ENCODE data around the gene SDHAF4. TPM values are rescaled to one million over a fixed set of nuclear protein-coding genes. Genes with fewer than 3 reads are reported as not detected.

The SDHAF4 gene
- total and polyA plus RNA-seq, 10 of the 15 experiments (the other 5 are each of a cell fraction or from before 2014, with no cell fraction given) = 8.4 to 20.4 (median 15.6) TPM

DNA sequence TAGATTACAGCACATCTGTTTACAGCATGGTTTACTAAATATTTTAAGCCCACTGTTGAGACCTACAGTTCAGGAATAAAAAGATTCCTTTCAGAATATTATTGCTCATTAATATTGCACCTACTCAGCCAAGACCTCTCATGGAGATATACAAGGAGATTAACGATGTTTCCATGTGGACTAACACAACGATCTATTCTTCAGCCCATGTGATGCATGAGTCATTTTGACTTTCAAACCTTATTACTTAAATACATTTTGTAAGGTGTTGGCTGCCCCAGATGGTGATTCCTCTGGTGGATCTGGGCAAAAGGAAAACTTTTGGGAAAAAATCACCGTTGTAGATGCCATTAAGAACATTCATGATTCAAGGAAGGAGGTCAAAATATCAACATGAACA lies 48.0 kb upstream of the SDHAF4 start (continued):
- TF ChIP-seq, protein P1, sequence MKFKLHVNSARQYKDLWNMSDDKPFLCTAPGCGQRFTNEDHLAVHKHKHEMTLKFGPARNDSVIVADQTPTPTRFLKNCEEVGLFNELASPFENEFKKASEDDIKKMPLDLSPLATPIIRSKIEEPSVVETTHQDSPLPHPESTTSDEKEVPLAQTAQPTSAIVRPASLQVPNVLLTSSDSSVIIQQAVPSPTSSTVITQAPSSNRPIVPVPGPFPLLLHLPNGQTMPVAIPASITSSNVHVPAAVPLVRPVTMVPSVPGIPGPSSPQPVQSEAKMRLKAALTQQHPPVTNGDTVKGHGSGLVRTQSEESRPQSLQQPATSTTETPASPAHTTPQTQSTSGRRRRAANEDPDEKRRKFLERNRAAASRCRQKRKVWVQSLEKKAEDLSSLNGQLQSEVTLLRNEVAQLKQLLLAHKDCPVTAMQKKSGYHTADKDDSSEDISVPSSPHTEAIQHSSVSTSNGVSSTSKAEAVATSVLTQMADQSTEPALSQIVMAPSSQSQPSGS (IDR thresholded peaks at IDR 0.05; ENCODE audit: low read length) = no peak
- TF ChIP-seq CHD2 (IDR thresholded peaks at IDR 0.05; ENCODE audit: borderline replicate concordance, low read depth, low read length) = no peak
- TF ChIP-seq FOS (IDR thresholded peaks at IDR 0.05; ENCODE audit: borderline replicate concordance, extremely low read depth, insufficient read length) = no peak

DNA sequence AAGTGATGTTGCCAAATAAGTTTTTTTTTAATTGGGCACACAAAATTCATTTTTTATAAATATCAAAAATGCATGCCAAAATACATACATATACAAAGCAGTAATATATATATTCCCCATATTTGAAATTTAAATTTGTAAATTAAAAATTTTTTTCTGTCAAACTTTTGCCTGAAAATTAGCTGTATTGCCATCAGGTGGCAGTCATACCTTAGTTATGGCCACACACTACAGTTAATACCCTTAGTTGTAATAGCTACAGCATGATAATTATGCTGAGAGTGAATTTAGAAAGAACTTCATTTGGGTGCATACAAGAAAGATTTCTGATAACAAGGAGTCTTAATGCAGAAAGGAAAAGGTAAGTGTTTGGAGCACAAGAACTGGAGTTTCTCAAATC lies 46.2 kb upstream of the SDHAF4 start:
- TF ChIP-seq RAD21 (IDR thresholded peaks at IDR 0.05; ENCODE audit: insufficient read depth, low read depth, low read length) (peak; percentile 85), CHD1 (IDR thresholded peaks at IDR 0.05; ENCODE audit: low read depth, low read length) (no peak), SMC3 (IDR thresholded peaks at IDR 0.05; ENCODE audit: borderline replicate concordance, low read length) (peak; percentile 57), SIN3A (IDR thresholded peaks at IDR 0.05; ENCODE audit: low read depth, low read length) (no peak)
- TF ChIP-seq, protein P2, sequence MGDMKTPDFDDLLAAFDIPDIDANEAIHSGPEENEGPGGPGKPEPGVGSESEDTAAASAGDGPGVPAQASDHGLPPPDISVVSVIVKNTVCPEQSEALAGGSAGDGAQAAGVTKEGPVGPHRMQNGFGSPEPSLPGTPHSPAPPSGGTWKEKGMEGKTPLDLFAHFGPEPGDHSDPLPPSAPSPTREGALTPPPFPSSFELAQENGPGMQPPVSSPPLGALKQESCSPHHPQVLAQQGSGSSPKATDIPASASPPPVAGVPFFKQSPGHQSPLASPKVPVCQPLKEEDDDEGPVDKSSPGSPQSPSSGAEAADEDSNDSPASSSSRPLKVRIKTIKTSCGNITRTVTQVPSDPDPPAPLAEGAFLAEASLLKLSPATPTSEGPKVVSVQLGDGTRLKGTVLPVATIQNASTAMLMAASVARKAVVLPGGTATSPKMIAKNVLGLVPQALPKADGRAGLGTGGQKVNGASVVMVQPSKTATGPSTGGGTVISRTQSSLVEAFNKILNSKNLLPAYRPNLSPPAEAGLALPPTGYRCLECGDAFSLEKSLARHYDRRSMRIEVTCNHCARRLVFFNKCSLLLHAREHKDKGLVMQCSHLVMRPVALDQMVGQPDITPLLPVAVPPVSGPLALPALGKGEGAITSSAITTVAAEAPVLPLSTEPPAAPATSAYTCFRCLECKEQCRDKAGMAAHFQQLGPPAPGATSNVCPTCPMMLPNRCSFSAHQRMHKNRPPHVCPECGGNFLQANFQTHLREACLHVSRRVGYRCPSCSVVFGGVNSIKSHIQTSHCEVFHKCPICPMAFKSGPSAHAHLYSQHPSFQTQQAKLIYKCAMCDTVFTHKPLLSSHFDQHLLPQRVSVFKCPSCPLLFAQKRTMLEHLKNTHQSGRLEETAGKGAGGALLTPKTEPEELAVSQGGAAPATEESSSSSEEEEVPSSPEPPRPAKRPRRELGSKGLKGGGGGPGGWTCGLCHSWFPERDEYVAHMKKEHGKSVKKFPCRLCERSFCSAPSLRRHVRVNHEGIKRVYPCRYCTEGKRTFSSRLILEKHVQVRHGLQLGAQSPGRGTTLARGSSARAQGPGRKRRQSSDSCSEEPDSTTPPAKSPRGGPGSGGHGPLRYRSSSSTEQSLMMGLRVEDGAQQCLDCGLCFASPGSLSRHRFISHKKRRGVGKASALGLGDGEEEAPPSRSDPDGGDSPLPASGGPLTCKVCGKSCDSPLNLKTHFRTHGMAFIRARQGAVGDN (IDR thresholded peaks at IDR 0.05) = no peak
- TF ChIP-seq, protein P3, sequence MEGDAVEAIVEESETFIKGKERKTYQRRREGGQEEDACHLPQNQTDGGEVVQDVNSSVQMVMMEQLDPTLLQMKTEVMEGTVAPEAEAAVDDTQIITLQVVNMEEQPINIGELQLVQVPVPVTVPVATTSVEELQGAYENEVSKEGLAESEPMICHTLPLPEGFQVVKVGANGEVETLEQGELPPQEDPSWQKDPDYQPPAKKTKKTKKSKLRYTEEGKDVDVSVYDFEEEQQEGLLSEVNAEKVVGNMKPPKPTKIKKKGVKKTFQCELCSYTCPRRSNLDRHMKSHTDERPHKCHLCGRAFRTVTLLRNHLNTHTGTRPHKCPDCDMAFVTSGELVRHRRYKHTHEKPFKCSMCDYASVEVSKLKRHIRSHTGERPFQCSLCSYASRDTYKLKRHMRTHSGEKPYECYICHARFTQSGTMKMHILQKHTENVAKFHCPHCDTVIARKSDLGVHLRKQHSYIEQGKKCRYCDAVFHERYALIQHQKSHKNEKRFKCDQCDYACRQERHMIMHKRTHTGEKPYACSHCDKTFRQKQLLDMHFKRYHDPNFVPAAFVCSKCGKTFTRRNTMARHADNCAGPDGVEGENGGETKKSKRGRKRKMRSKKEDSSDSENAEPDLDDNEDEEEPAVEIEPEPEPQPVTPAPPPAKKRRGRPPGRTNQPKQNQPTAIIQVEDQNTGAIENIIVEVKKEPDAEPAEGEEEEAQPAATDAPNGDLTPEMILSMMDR (IDR thresholded peaks at IDR 0.05 in 2 of 3, conservative IDR thresholded peaks at IDR 0.05 in 1 of 3; ENCODE audit: control insufficient read depth in 2 of 3, extremely low read depth in 1 of 3, insufficient read depth in 1 of 3, low read depth in 3 of 3, low read length in 3 of 3) = peak; percentile 30 to 61 (median 34); a peak in 4 of 6 replicates
- H3K27me3 ChIP-seq (replicated peaks in 1 of 2; ENCODE audit: control insufficient read depth in 2 of 2, insufficient read depth in 2 of 2, low read length in 1 of 2) = no peaks in the 10 kb centered on the region
- BruUV-seq (replicated peaks) = no TSS peak

More for the DNA sequence above, 46.2 kb upstream of the SDHAF4 start:
- H3K27ac ChIP-seq (ENCODE audit: control insufficient read depth, insufficient read depth) = no peak overlapping the region
- intact Hi-C loops (cut with micrococcal nuclease; ENCODE audit: unreplicated experiment) = loop anchor here (1.0 kb wide), 2 partner anchors 166 to 364 kb away; no protein-coding TSS in a partner anchor
- H3K4me2 ChIP-seq (ENCODE audit: control insufficient read depth, insufficient read depth) = no peak overlapping the region
- no peak overlapping the region for H3K4me3 ChIP-seq
- H3K9ac ChIP-seq (ENCODE audit: control insufficient read depth, insufficient read depth, low read length) = no peak overlapping the region
- ChIA-PET SMC1A (ENCODE audit: uncharacterized antibody, unreplicated experiment) (interaction anchor here (0.6 to 5.8 kb wide), 25 partner anchors 12 to 438 kb away, joined by 3 to 94 read pairs (median 4); partner anchors contain the start of genes SDHAF4 and SMAP1), POLR2A (interaction anchor here (0.6 to 0.9 kb wide), 3 partner anchors 9 to 164 kb away, joined by 3 to 4 read pairs (median 3); no protein-coding TSS in a partner anchor), CTCF (interaction anchor here (0.7 to 8.7 kb wide), 48 partner anchors 8 to 1276 kb away, joined by 3 to 163 read pairs (median 4); partner anchors contain the start of gene FAM135A), RAD21 (ENCODE audit: unreplicated experiment) (interaction anchor here (0.8 to 6.4 kb wide), 24 partner anchors 10 to 435 kb away, joined by 3 to 118 read pairs (median 4); partner anchors contain the start of genes B3GAT2 and FAM135A)
- FAIRE-seq (peak; percentile 62), ATAC-seq (peak; percentile 65), DNase-seq (ENCODE audit: low read depth, low spot score) (no peak)
- H4K20me1 ChIP-seq (ENCODE audit: control insufficient read depth, insufficient read depth) = no peaks in the 10 kb centered on the region
- no peaks in the 10 kb centered on the region for H3K4me1 ChIP-seq (ENCODE audit: control insufficient read depth, insufficient read depth, low read length)
- H3K36me3 ChIP-seq (ENCODE audit: control insufficient read depth in 2 of 2, insufficient read depth in 2 of 2, low read length in 1 of 2) = peaks cover 0 to 3% of the 10 kb centered on the region in 2 experiments; a peak in 1 of 4 replicates
- H3K9me3 ChIP-seq (replicated peaks; ENCODE audit: control insufficient read depth, insufficient read depth, low read length) = no peaks in the 10 kb centered on the region
- in situ Hi-C loops (cut with MboI) = loop anchor here (25.0 kb wide), 1 partner anchor 367 kb away; no protein-coding TSS in a partner anchor
- H3K79me2 ChIP-seq (ENCODE audit: control insufficient read depth, insufficient read depth, low read length) = no peaks in the 10 kb centered on the region
- no peak overlapping the region for H2AFZ ChIP-seq (ENCODE audit: control insufficient read depth, low read depth, low read length)
